DMS114 treated with DMSO at 0.1 percent for 48 hours (cell line): Measurements from ENCODE around the gene DYNC1I2.

Experiments
- DNase-seq: peaks from one replicate; lab custom pipeline; 2025; ENCODE audit not compliant: unreplicated experiment; lab: John Stamatoyannopoulos, UW

The DYNC1I2 gene

GRCh38 chr2:171687287-171688128 is at the start of gene DYNC1I2:
Gene DYNC1I2 (plus strand): TSS chr2:171687469. CDS start chr2:171690156, 2,687 bp downstream.
- peak; percentile 88 for DNase-seq

DNA sequence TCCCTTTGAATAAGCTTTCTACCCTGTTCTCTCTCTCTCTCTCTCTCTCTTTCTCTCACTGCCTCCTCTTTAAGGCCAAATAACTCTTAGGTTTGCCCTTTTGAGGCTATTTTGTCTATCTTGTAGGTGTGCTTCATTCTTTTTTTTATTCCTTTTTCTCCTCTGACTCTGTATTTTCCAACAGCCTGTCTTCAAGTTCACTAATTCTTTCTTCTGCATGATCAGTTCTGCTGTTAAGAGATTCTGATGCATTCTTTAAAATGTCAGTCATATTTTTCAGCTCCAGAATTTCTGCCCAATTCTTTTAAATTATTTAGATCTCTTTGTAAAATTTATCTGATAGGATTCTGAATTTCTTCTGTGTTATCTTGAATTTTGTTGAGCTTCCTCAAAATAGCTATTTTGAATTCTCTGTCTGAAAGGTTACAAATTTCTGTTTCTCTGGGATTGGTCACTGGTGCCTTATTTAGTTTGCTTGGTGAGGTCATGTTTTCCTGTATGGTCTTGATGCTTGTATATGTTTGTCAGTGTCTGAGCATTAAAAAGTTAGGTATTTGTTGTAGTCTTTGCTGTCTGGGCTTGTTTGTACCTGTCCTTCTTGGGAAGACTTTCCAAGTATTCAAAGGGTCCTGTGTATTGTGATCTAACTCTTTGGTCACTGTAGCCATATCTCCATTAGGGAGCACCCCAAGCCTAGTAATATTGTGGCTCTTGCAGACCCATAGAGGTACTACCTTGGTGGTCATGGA is 35.4 kb upstream of the DYNC1I2 start:
- no peak for DNase-seq

GRCh38 chr2:171652416-171652785 is 34.9 kb upstream of the DYNC1I2 start:
- no peak for DNase-seq

- no peak for DNase-seq
Observed at GRCh38 chr2:171655586-171655985, 31.7 kb upstream of the DYNC1I2 start.

- DNase-seq, result no peak
Observed at GRCh38 chr2:171667041-171667440, 20.2 kb upstream of the DYNC1I2 start.

DNA sequence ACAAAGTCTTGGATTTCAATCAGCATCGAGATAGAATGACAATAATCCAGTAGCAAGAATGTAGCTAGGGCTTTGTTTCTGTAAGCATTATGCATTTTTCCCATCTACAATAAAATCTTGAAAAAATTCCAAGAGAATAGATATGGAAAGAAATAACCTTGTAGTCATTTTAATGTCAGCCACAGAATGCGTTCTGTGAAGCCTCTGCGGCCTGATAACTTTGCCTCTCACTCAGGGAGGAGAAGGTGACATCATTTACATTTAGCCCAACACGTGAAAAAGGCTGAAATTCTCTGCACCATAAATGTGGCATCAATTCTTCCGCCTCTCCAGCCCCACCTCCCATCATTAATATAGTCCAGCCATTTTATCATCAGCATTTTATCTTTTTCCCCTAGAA is 19.1 kb upstream of the DYNC1I2 start:
- DNase-seq, result no peak

GRCh38 chr2:171669121-171669520 is 18.1 kb upstream of the DYNC1I2 start:
- no peak for DNase-seq

GRCh38 chr2:171670655-171671054 is 16.6 kb upstream of the DYNC1I2 start:
- DNase-seq, result no peak

DNA sequence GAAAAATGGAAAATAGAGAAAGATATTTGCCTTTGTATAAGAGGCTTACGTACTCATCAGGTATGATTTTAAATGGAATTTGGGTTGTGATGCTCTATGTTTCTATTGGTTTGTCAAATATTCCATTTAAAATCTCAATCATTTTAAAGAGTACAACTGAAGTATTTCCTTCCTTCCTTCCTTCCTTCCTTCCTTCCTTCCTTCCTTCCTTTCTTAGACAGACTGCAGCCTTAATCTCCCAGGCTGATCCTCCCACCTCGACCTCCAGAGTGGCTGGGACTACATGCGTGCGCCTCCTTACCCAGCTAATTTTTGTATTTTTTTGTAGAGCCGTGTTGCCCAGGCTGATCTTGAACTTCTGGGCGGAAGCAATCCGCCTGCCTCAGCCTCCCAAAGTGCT is 15.4 kb upstream of the DYNC1I2 start:
- no peak for DNase-seq

DNA sequence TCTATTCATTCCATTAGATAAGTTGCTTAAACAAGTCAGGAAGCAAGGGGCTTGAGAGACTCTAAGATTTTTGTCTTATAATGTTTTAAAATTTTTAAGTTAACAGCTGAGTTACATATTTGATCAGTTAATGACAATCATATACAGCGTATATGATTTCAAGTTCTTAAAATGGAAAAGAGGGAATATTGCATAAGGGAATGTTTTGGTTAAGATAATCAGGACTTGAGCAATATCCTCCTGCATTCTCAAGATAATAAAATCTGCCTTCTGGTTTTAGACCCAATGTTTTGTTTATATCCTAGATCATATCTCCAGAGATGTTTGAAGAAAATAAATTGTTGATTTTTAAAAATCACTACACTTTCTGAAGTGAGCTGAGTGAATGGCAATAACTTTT is 13.4 kb upstream of the DYNC1I2 start:
- no peak for DNase-seq

DNA sequence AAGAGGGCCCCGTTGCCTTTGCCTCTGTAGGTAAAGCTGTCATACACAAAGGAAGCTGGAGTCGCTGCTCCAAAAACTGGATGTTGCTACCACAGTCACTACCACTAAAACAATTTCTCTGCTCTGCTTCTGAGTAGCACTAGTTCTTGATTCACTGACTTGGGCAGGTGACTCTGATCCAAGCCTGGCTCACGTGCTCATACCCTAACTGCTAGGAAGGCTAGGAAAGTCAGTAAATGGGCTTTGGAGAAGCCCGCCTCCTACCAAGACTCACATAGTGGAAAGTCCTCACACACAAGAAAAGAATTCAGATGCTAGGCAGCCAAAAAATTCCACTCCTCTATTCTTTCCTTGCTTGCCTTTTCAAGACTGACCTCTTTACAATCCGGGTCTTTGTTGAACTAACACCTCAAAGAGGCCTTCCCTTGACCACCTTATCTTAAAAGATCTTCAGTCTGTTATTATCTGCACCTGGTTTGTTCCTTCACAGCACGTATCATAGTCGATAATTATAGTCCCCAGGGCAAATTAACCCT is 11.4 kb upstream of the DYNC1I2 start:
- DNase-seq, result no peak

DNA sequence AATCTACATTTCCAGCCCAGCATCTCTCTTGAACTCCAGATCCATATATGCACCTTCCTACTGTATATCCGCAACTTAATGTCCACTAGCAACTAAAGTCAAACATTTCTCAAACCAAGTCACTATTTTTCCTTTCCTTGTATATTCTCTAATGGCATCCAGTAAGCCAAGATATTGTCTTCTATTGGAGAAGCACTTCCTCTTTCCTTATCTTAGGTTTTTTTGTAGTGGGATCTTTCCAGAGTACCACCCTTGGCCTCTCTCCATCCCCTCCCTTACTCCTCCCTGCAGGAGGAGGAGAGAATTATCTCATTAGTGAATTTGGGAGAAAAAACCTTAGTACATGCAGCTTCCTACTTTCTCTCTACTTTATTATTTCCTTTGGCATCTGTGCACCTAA is 8.7 kb upstream of the DYNC1I2 start:
- DNase-seq, result no peak

DNA sequence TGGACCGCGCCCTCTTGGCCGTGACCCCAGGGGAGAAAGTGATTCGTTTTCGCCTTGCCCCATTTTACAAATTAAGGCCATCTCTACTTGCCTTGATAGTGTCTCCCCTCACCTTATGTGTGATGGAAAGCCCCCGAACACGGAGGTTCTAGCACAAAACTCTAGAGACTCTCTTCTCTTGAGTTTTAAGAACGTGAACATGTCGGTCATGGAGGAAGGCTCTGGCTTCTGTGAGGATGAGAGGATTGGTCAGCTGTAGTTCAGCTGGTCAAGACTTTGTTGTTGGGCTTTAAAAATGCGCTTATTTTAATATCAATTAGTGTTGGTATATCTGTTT is 828 bp downstream of the DYNC1I2 start:
- DNase-seq, result peak; percentile 6

GRCh38 chr2:171692331-171692730 is 5.1 kb downstream of the DYNC1I2 start:
- no peak for DNase-seq

DNA sequence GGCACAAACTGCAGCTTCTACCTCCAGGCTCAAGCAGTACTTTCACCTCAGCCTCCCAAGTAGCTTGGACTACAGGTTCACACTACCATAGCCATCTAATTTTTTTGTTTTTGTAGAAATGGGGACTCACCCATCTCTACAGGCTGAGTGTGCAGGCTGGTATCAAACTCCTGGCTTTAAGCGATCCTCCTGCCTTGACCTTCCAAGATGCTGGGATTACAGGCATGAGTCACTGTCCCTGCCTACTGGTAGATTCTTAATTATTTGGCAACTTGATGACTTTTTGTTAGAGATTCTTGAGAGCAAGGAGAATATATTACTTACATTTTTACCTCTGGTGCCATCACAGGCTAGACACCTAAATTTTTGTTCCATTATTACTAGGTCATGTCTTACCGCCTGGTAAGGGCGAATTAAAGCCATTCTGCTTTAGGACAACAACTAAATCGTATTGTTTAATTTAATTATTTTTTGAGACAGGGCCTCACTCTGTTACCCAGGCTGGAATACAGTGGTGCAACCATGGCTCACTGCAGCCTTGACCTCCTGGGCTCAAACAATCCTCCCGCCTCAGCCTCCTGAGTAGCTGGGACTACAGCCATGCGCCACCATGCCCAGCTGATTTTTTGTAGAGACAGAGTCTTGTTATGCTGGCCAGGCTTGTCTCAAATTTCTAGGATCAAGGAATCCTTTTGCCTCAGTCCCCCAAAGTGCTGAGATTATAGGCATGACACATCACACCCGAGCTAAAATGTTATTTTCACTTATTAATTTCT is 15.7 kb downstream of the DYNC1I2 start:
- DNase-seq, result no peak

DNA sequence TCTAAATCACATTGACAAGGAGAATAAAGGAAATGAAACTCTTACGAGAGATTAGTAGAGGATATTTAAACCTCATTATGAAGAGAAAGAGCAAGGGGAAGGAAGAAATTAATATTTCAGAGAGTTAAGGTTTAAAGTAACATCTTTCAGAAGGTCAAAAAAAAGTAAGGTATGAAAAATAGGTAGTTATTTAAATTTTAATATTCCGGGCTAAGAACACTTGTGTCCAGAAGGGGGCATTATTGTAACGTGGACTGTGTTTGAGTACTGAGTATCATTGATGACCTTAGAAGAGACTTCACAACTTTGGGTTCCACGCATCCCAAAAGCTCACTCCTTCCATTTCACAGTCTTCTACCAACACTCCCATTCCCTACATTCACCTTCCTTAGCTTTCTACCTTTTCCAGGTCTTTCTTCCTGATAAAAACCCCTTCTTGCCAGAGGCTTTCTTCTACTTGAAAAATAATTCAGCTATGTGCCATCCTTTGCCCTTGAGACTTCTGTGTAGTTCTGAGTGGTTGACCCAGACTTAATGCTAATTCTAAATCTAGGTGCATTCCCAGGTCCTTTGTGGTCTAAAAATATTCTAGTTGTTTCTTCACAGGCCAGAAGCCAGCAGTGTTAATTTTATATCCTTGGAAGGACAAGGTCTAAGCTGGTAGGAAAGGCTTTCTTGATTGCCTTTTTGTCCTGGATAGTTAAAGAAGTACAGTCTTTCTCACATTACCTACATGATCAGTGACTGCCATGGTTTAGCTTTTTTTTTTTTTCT is 16.5 kb downstream of the DYNC1I2 start:
- DNase-seq, result peak; percentile 4

DNA sequence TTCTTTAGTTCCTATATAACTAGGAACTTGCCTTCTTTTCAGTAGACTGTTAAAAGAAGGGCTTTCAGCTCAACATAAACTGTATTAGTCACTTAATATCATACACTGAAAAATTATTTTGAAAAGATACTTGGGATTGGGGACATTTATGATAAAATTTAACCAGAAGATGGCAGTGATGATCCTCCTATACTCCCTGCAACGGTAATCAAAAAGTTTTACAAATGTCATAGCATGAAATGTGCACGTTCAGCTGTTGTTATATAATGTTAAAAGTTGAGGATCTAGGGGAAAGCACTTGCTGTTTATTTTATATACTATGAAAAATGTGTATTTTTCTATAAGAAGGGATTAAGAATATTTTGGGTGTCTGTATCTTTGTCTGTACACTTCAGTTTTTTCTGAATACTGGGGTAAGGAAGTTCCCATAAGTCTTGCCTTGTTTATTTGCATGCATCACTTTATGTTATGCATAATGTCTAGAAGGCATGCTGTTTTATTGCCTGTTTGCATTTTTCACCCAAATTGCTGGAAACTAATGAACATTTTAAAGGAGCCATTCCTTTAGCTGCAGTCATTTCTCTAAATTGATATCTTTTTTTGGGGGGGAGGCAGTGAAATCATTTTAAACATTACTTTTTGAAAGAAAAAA is 19.0 kb downstream of the DYNC1I2 start:
- peak; percentile 6 for DNase-seq

DNA sequence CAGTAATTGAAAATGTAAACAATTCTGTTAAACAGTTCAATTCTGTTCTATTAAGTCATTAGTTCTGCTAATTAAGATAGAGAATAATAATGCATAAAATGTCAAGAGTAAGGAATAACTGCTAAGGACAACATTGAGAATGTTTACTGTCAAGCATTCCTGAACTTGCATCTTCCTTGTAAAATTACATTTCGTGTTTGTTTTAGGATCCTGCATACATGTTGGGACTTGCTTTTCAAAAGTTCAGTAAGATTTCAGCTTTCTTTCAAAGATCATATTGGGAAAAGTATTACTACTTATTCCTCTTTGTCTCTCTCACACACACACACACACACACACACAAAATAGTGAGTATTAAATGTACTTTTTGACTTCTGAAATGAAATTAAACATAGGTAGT is 20.5 kb downstream of the DYNC1I2 start:
- DNase-seq, result no peak

GRCh38 chr2:171709011-171709685 is 21.9 kb downstream of the DYNC1I2 start:
- no peak for DNase-seq

- DNase-seq, result no peak
Observed at GRCh38 chr2:171711351-171711750, 24.1 kb downstream of the DYNC1I2 start.
